GM12878 (cell line): ENCODE data around the gene DMPK. TPM values are rescaled to one million over a fixed set of nuclear protein-coding genes. Genes with fewer than 3 reads are reported as not detected.

Experiments
- ATAC-seq: fragments of 200-7000 bp; cut with Tn5 transposase; 3 replicates; pipeline ENCODE4 v1.9.1; 2020; ENCODE audit warnings: mild to moderate bottlenecking, moderate library complexity
- BruUV-seq: library from RNA; stranded (reverse); fragments of 400-500 nt; replicated peaks from 2 replicates; lab custom pipeline; 2021; lab: Mats Ljungman, UMichigan
- CTCF ChIA-PET: fragments of 300-600 bp; sonication (Branson Sonifier 250); formaldehyde crosslinking; extraction: SDS; loops from one replicate; lab custom pipeline; 2021; ENCODE audit warnings: inconsistent platforms; lab: Yijun Ruan, JAX
- POLR2A ChIA-PET: fragments of 350-600 bp; formaldehyde crosslinking; extraction: SDS; loops from one replicate; lab custom pipeline; 2021; ENCODE audit warnings: inconsistent platforms; lab: Charles Lee
- RAD21 ChIA-PET: fragments of 300-600 bp; sonication (Branson Sonifier 250); formaldehyde crosslinking; loops from one replicate; lab custom pipeline; 2023; ENCODE audit warnings: antibody characterized with exemption; ENCODE audit not compliant: unreplicated experiment; lab: Charles Lee
- SMC1A ChIA-PET: fragments of 300-600 bp; sonication (Branson Sonifier 250); formaldehyde crosslinking; loops from one replicate; lab custom pipeline; 2023; ENCODE audit not compliant: unreplicated experiment, uncharacterized antibody; lab: Charles Lee
- DNase-seq: peaks from one replicate; pipeline ENCODE4 v3.0.0-alpha.2; 2011; ENCODE audit warnings: low read depth, low spot score
- FAIRE-seq: peaks from 3 replicates; lab custom pipeline; 2011; peaks lifted over from hg19 to GRCh38; lab: Jason Lieb, UNC
- H2AFZ ChIP-seq: 2 replicates; pipeline ENCODE4 v1.6.0; 2011; ENCODE audit warnings: low read depth, low read length, control low read depth; ENCODE audit not compliant: control insufficient read depth
- H3K27ac ChIP-seq: 2 replicates; pipeline ENCODE4 v1.5.1; 2011; ENCODE audit warnings: control low read depth; ENCODE audit not compliant: control insufficient read depth, insufficient read depth
- H3K27me3 ChIP-seq, 2 experiments: replicated peaks in 1 of 2; 2 replicates each; pipeline versions ENCODE4 v1.6.0 to v1.6.1; 2011; ENCODE audit warnings: low read length in 1 of 2; ENCODE audit not compliant: control insufficient read depth in 2 of 2, insufficient read depth in 2 of 2
- H3K36me3 ChIP-seq, 2 experiments: 2 replicates each; pipeline ENCODE4 v1.5.1; 2011; ENCODE audit warnings: low read length in 1 of 2; ENCODE audit not compliant: control insufficient read depth in 2 of 2, insufficient read depth in 2 of 2
- H3K4me1 ChIP-seq: 2 replicates; pipeline ENCODE4 v1.6.1; 2011; ENCODE audit warnings: mild to moderate bottlenecking, low read length, moderate library complexity, mixed read lengths; ENCODE audit not compliant: control insufficient read depth, insufficient read depth
- H3K4me2 ChIP-seq: 2 replicates; pipeline ENCODE4 v1.6.0; 2011; ENCODE audit warnings: control low read depth; ENCODE audit not compliant: control insufficient read depth, insufficient read depth
- H3K4me3 ChIP-seq: fragments of 200-600 bp; sonication (generic); 2 replicates; pipeline ENCODE4 v1.5.1; 2016
- H3K79me2 ChIP-seq: 2 replicates; pipeline ENCODE4 v1.6.0; 2011; ENCODE audit warnings: low read length; ENCODE audit not compliant: control insufficient read depth, insufficient read depth
- H3K9ac ChIP-seq: 2 replicates; pipeline ENCODE4 v1.8.0; 2011; ENCODE audit warnings: low read length, control low read depth, mixed read lengths; ENCODE audit not compliant: control insufficient read depth, insufficient read depth
- H3K9me3 ChIP-seq: replicated peaks from 3 replicates; pipeline ENCODE4 v1.5.1; 2011; ENCODE audit warnings: mild to moderate bottlenecking, low read length; ENCODE audit not compliant: control insufficient read depth, insufficient read depth
- H4K20me1 ChIP-seq: 2 replicates; pipeline ENCODE4 v1.6.0; 2011; ENCODE audit not compliant: control insufficient read depth, insufficient read depth
- BACH1 ChIP-seq: fragments of 450-650 bp; IDR thresholded peaks from 2 replicates; pipeline ENCODE4 v1.6.1; 2017; ENCODE audit warnings: mild to moderate bottlenecking, borderline replicate concordance
- CBX5 ChIP-seq: sonication (generic); IDR thresholded peaks from 2 replicates; pipeline ENCODE4 v1.6.1; 2016; ENCODE audit warnings: low read depth, moderate library complexity, mild to moderate bottlenecking, inconsistent platforms
- CHD1 ChIP-seq: IDR thresholded peaks from 2 replicates; pipeline ENCODE4 v1.6.1; 2012; ENCODE audit warnings: low read depth, low read length, improper control_type of control experiment
- CUX1 ChIP-seq: IDR thresholded peaks from 2 replicates; pipeline ENCODE4 v1.6.1; 2012; ENCODE audit warnings: improper control_type of control experiment, low read depth, low read length; ENCODE audit not compliant: insufficient replicate concordance
- DPF2 ChIP-seq: fragments of 450-650 bp; IDR thresholded peaks from 2 replicates; pipeline ENCODE4 v1.6.1; 2017; ENCODE audit warnings: mild to moderate bottlenecking
- EED ChIP-seq: sonication (generic); IDR thresholded peaks from 2 replicates; pipeline ENCODE4 v1.6.1; 2016; ENCODE audit warnings: antibody characterized with exemption, low read depth
- EZH2 ChIP-seq: IDR thresholded peaks from 2 replicates; pipeline ENCODE4 v1.6.1; 2012; ENCODE audit warnings: low read depth, mild to moderate bottlenecking, control low read depth, inconsistent platforms, low read length, borderline replicate concordance; ENCODE audit not compliant: control insufficient read depth
- FOXM1 ChIP-seq: IDR thresholded peaks from 2 replicates; pipeline ENCODE4 v1.6.1; 2012; ENCODE audit warnings: low read depth, mild to moderate bottlenecking, inconsistent platforms, low read length, moderate library complexity
- NR2C1 ChIP-seq: fragments of 450-650 bp; IDR thresholded peaks from 2 replicates; pipeline ENCODE4 v1.6.1; 2017; ENCODE audit warnings: antibody characterized with exemption, mild to moderate bottlenecking, moderate library complexity
- WRNIP1 ChIP-seq: IDR thresholded peaks from 2 replicates; pipeline ENCODE4 v1.6.1; 2011; ENCODE audit warnings: low read depth, low read length, improper control_type of control experiment, borderline replicate concordance
- WGBS: methylation state at CpG from one replicate; pipeline ENCODE4 v1.1.6; 2016; ENCODE audit warnings: low lambda C conversion rate; ENCODE audit not compliant: insufficient replicate concordance, insufficient coverage; ENCODE audit errors: missing lambda C conversion rate; 5-methylcytosine and 5-hydroxymethylcytosine counted together
- in situ Hi-C: fragments of 300-500 bp; cut with MboI; formaldehyde crosslinking; loops from 9 replicates; pipeline ENCODE4 v1.14.3; 2018; ENCODE audit warnings: mixed read lengths
- intact Hi-C: fragments of 100-400 bp; cut with micrococcal nuclease; formaldehyde crosslinking; loops from one replicate; pipeline ENCODE4 v1.14.2; 2022; ENCODE audit not compliant: unreplicated experiment
- polyA plus RNA-seq, 11 experiments: library from polyadenylated mRNA; depleted of rRNA in 4 of 11; unstranded in 6 of 11; stranded (reverse) in 5 of 11; fragments of >200 nt; fragmentation: Nextera tagmentation in 4 of 11; fragmentation: Illumina TruSeq in 1 of 11; extraction: Ambion mirVana in 4 of 11; extraction: Trizol in 1 of 11; gene quantifications; 1 replicate in 1 of 11; 2 replicates in 10 of 11; pipeline versions ENCODE4 v1.2.1 to v1.2.3, GENCODE V29; 2011 to 2016; ENCODE audit warnings: inconsistent platforms in 2 of 11, missing spikeins in 2 of 11, low read depth in 1 of 11
- total RNA-seq, 4 experiments: library from RNA; depleted of rRNA in 3 of 4; stranded (reverse); fragments of >200 nt in 3 of 4; fragmentation: Illumina TruSeq in 1 of 4; extraction: Trizol in 1 of 4; gene quantifications; 2 replicates each; pipeline versions ENCODE4 v1.2.1 to v1.2.3, GENCODE V29; 2013 to 2021
- TF ChIP-seq, protein P1 (sequence below): fragments of 450-650 bp; IDR thresholded peaks from 2 replicates; pipeline ENCODE4 v1.6.1; 2016; ENCODE audit warnings: mild to moderate bottlenecking

The DMPK gene
- total and polyA plus RNA-seq, 10 of the 15 experiments (the other 5 are each of a cell fraction or from before 2014, with no cell fraction given), result 0.60 to 33.6 (median 5.2) TPM

GRCh38 chr19:45822716-45823115, 40.4 kb upstream of the DMPK start:
- H4K20me1 ChIP-seq, result no peaks in the 10 kb centered on the region
- no peak overlapping the region for H2AFZ ChIP-seq
- DNase-seq (no peak), FAIRE-seq (no peak), ATAC-seq (no peak)
- no peaks in the 10 kb centered on the region for H3K79me2 ChIP-seq
- no peak overlapping the region for H3K4me3 ChIP-seq
- TF ChIP-seq NR2C1, result no peak
- TF ChIP-seq EZH2, result no peak
- no peak for TF ChIP-seq DPF2
- TF ChIP-seq CBX5, result no peak
- no peak for TF ChIP-seq CHD1
- no peak for TF ChIP-seq FOXM1
- no peak for TF ChIP-seq WRNIP1
- TF ChIP-seq BACH1, result no peak
- no peak for TF ChIP-seq EED
- TF ChIP-seq, protein P1, sequence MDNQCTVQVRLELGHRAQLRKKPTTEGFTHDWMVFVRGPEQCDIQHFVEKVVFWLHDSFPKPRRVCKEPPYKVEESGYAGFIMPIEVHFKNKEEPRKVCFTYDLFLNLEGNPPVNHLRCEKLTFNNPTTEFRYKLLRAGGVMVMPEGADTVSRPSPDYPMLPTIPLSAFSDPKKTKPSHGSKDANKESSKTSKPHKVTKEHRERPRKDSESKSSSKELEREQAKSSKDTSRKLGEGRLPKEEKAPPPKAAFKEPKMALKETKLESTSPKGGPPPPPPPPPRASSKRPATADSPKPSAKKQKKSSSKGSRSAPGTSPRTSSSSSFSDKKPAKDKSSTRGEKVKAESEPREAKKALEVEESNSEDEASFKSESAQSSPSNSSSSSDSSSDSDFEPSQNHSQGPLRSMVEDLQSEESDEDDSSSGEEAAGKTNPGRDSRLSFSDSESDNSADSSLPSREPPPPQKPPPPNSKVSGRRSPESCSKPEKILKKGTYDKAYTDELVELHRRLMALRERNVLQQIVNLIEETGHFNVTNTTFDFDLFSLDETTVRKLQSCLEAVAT, result no peak
- TF ChIP-seq CUX1, result no peak
- H3K36me3 ChIP-seq, result peaks cover 15 to 40% of the 10 kb centered on the region in 2 experiments
- ChIA-PET CTCF (no interaction called here), POLR2A (interaction anchor here (0.5 kb wide), 1 partner anchor 127 kb away, joined by 8 read pairs; no protein-coding TSS in a partner anchor), RAD21 (no interaction called here), SMC1A (no interaction called here)
- BruUV-seq, result no TSS peak
- intact Hi-C loops (no loop called here), in situ Hi-C loops (no loop called here)
- H3K27ac ChIP-seq, result no peak overlapping the region
- 94% methylated on average over 5 of the region's 5 CpGs for WGBS
- H3K4me2 ChIP-seq, result no peak overlapping the region
- H3K27me3 ChIP-seq, result no peaks in the 10 kb centered on the region
- H3K4me1 ChIP-seq, result no peaks in the 10 kb centered on the region; the same call in 1 of the 2 replicates
- no peaks in the 10 kb centered on the region for H3K9me3 ChIP-seq
- no peak overlapping the region for H3K9ac ChIP-seq
